HPDE6-E6E7 (cell line): ENCODE data around the gene CD52.
"Not testable (repeated sequence)": the region's sequence is repeated elsewhere in the genome, so short reads cannot be mapped to it uniquely, and the experiment has no call there.

Experiments
- DNase-seq: peaks from one replicate; pipeline ENCODE4 v3.0.0; 2011; ENCODE audit warnings: missing footprints; ENCODE audit errors: extremely low spot score

The CD52 gene

GRCh38 chr1:26300578-26301275 lies 17.0 kb upstream of the CD52 start:
- no peak for DNase-seq

GRCh38 chr1:26302733-26303405 lies 14.9 kb upstream of the CD52 start:
- DNase-seq, result no peak

- DNase-seq, result no peak
Measured at GRCh38 chr1:26305667-26306289, 12.0 kb upstream of the CD52 start.

- DNase-seq, result peak; percentile 99
Measured at GRCh38 chr1:26306290-26307229, 11.2 kb upstream of the CD52 start, which contains the start of gene UBXN11. UBXN11 (minus strand) TSS chr1:26306636; CDS start chr1:26302883, 3,753 bp downstream.

- DNase-seq, result no peak
Measured at GRCh38 chr1:26307363-26307781, 10.4 kb upstream of the CD52 start.

GRCh38 chr1:26307966-26308899 lies 9.5 kb upstream of the CD52 start:
- DNase-seq, result not testable (repeated sequence)

GRCh38 chr1:26314501-26314900 lies 3.3 kb upstream of the CD52 start:
- DNase-seq, result no peak

GRCh38 chr1:26315874-26316850 lies 1.6 kb upstream of the CD52 start:
- no peak for DNase-seq

- no peak for DNase-seq
Measured at GRCh38 chr1:26317146-26317545, 612 bp upstream of the CD52 start.

- no peak for DNase-seq
Measured at GRCh38 chr1:26318338-26319064, 743 bp downstream of the CD52 start.

- DNase-seq, result no peak
Measured at GRCh38 chr1:26320896-26321295, 3.1 kb downstream of the CD52 start.

GRCh38 chr1:26321315-26322041 lies 3.7 kb downstream of the CD52 start:
- DNase-seq, result peak; percentile 61

GRCh38 chr1:26322042-26322331 lies 4.2 kb downstream of the CD52 start:
- no peak for DNase-seq

GRCh38 chr1:26323382-26323781 lies 5.6 kb downstream of the CD52 start:
- no peak for DNase-seq

- no peak for DNase-seq
Measured at GRCh38 chr1:26324550-26324949, 6.8 kb downstream of the CD52 start.

- no peak for DNase-seq
Measured at GRCh38 chr1:26327956-26328362, 10.2 kb downstream of the CD52 start.

GRCh38 chr1:26328597-26328996 lies 10.8 kb downstream of the CD52 start:
- DNase-seq, result no peak

- not testable (repeated sequence) for DNase-seq
Measured at GRCh38 chr1:26329380-26329779, 11.6 kb downstream of the CD52 start.
